Memory B cell (primary cell): Measurements from ENCODE around the gene MEIKIN.

ENCODE experiments used
- ATAC-seq: fragments of 150-1000 bp; cut with Tn5 transposase; 2 replicates; pipeline ENCODE4 v1.10.0; 2021; ENCODE audit warnings: low read depth, mild to moderate bottlenecking, moderate library complexity
- DNase-seq, 2 donors: peaks; one replicate each; pipeline ENCODE4 v3.0.0; 2022; ENCODE audit warnings: low spot score in 2 of 2
- H3K27ac Mint-ChIP-seq: one replicate; pipeline ENCODE4 v1.8.0; 2022; ENCODE audit warnings: mild to moderate bottlenecking, moderate library complexity, mixed read lengths
- H3K27me3 Mint-ChIP-seq: one replicate; pipeline ENCODE4 v1.8.0; 2022; ENCODE audit warnings: mixed read lengths
- H3K36me3 Mint-ChIP-seq: one replicate; pipeline ENCODE4 v1.8.0; 2022; ENCODE audit warnings: mild to moderate bottlenecking, mixed read lengths
- H3K4me1 Mint-ChIP-seq: one replicate; pipeline ENCODE4 v1.8.0; 2022; ENCODE audit warnings: mixed read lengths
- H3K4me3 Mint-ChIP-seq: one replicate; pipeline ENCODE4 v1.8.0; 2022; ENCODE audit warnings: mild to moderate bottlenecking, moderate library complexity, mixed read lengths
- H3K9me3 Mint-ChIP-seq: one replicate; pipeline ENCODE4 v1.8.0; 2022; ENCODE audit warnings: mixed read lengths

The MEIKIN gene

GRCh38 chr5:131957721-131958441, 12.4 kb upstream of the MEIKIN start:
- Mint-ChIP-seq H3K36me3 (no peaks in the 10 kb centered on the region), H3K4me3 (no peak overlapping the region), H3K27me3 (peaks cover 5% of the 10 kb centered on the region), H3K4me1 (no peaks in the 10 kb centered on the region), H3K27ac (no peak overlapping the region), H3K9me3 (no peaks in the 10 kb centered on the region)
- no peak for ATAC-seq
- DNase-seq: no peak

DNA sequence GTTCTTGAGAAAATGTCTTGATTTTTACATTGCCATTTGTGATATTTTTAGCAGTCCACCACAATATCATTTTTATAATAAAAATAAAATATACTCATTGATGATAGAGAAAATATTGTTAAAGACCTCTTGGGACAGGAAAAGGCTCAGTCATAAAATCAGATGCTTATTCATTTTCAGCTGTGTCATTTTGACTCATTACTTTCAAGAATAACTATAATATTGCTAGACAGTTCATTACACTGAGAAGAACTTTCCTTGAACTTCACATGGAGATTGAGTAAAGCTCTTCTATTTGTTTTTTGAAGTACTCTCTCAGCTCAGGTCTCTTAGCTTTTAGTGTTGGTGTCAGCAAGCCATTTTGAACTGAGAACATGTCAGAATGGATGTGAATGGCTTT, 8.5 kb upstream of the MEIKIN start:
- no peak for DNase-seq
- no peak overlapping the region for H3K27ac Mint-ChIP-seq
- no peak for ATAC-seq
- no peaks in the 10 kb centered on the region for H3K36me3 Mint-ChIP-seq
- no peaks in the 10 kb centered on the region for H3K4me1 Mint-ChIP-seq
- no peaks in the 10 kb centered on the region for H3K9me3 Mint-ChIP-seq
- H3K27me3 Mint-ChIP-seq: peaks cover 9% of the 10 kb centered on the region
- no peak overlapping the region for H3K4me3 Mint-ChIP-seq

- no peaks in the 10 kb centered on the region for H3K9me3 Mint-ChIP-seq
- ATAC-seq (no peak), DNase-seq (no peak)
- H3K27ac Mint-ChIP-seq: no peak overlapping the region
- H3K36me3 Mint-ChIP-seq: no peaks in the 10 kb centered on the region
- no peaks in the 10 kb centered on the region for H3K4me1 Mint-ChIP-seq
- H3K4me3 Mint-ChIP-seq: no peak overlapping the region
- H3K27me3 Mint-ChIP-seq: peaks cover 10% of the 10 kb centered on the region
These were observed 6.9 kb upstream of the MEIKIN start for GRCh38 chr5:131952301-131952857.

GRCh38 chr5:131950706-131951105, 5.2 kb upstream of the MEIKIN start:
- no peak for DNase-seq
- Mint-ChIP-seq H3K27ac (no peak overlapping the region), H3K4me3 (no peak overlapping the region), H3K9me3 (no peaks in the 10 kb centered on the region), H3K27me3 (peaks cover 10% of the 10 kb centered on the region), H3K36me3 (peaks cover 2% of the 10 kb centered on the region), H3K4me1 (no peaks in the 10 kb centered on the region)
- ATAC-seq: no peak

DNA sequence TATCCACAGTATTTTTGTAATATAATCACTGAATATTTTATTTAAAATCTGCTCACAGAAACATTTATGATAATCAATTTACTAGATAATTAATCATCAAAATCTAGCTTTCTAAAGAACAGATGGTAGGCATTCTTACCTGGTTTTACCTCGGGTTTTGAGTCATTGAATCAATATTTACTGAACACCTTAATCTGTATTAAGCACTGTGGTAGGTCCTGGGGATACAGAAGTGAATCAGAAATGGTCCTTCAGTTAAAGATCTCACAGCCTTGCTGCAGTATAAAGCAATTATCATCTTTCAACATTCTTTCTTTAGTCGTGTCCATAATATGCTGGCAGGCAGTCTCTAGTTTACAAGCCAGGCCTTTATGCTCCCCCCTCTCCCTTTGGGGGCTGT, 2.0 kb upstream of the MEIKIN start:
- Mint-ChIP-seq H3K36me3 (peaks cover 2% of the 10 kb centered on the region), H3K9me3 (no peaks in the 10 kb centered on the region), H3K27me3 (peaks cover 5% of the 10 kb centered on the region), H3K4me1 (no peaks in the 10 kb centered on the region), H3K4me3 (no peak overlapping the region), H3K27ac (no peak overlapping the region)
- DNase-seq (no peak), ATAC-seq (no peak)

DNA sequence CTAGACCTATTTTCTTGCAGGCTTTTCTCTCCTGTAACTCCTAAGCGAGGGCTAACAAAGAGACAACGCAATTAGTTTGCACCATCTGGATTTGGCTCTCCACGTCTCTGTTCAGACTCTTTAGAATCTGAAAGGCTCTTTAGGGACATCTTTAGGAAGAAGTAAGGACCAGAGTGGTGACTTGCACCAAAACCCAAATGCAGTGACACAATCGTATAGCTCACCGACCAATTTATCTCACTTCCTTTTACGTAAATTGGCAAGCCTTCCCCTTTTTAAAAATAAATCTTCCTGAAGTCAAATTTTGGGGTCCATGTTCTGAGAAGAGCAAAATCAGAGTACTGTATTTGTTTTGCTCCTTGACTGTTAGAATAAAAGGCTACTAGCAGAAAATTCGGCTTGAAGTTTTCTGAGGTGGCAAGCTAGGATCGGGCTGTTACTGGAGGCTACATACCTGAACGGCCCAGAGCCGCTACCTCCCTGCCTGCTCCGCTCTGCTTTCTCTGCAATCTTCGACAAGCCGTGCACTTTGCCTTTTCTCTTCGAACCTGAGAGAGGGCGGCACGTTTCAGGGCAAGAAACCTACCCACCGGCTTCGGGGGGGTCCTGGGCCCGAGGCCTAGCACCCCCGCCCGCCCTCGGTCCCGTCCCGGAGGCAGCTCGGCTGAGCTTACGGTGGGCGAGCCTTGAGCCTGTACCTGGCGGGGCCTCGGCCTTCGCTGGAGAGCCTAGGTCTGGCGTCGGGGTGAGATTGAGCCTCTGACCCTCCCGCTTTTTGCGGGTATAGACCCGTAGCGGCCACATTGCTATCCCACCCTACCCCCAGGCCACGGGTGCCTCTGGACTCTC, 537 bp downstream of the MEIKIN start:
- ATAC-seq (peak; percentile 22), DNase-seq (no peak)
- Mint-ChIP-seq H3K36me3 (peaks cover 4% of the 10 kb centered on the region), H3K9me3 (peaks cover 1% of the 10 kb centered on the region), H3K4me1 (no peaks in the 10 kb centered on the region), H3K27me3 (peaks cover 10% of the 10 kb centered on the region), H3K4me3 (no peak overlapping the region), H3K27ac (no peak overlapping the region)

- ATAC-seq: no peak
- Mint-ChIP-seq H3K9me3 (peaks cover 1% of the 10 kb centered on the region), H3K36me3 (peaks cover 4% of the 10 kb centered on the region), H3K27me3 (peaks cover 6% of the 10 kb centered on the region), H3K27ac (no peak overlapping the region), H3K4me3 (no peak overlapping the region), H3K4me1 (no peaks in the 10 kb centered on the region)
- no peak for DNase-seq
These were observed 1.5 kb downstream of the MEIKIN start for GRCh38 chr5:131943916-131944315.

DNA sequence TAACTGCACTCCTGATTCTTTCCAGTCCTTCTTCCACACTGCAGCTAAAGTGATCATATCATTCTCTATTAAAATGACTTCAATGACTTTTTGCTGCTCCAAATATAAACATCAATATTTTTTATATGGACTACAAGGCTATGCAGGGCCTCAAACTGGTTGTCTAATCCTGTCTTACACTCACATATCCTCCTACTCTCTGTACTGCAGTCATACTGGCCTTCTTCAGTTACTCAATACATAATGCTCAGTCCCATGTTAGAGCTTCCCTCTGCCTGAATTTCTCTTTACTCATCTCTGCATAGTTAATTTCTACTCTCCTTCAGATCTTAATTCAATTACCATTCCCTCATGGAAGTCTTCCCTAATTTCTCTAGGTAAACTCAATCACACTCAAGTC, 3.4 kb downstream of the MEIKIN start:
- Mint-ChIP-seq H3K4me1 (no peaks in the 10 kb centered on the region), H3K27ac (no peak overlapping the region)
- ATAC-seq: no peak

GRCh38 chr5:131939690-131940345, 5.6 kb downstream of the MEIKIN start:
- Mint-ChIP-seq H3K4me3 (no peak overlapping the region), H3K27ac (no peak overlapping the region), H3K9me3 (peaks cover 1% of the 10 kb centered on the region), H3K4me1 (no peaks in the 10 kb centered on the region), H3K27me3 (peaks cover 9% of the 10 kb centered on the region), H3K36me3 (peaks cover 2% of the 10 kb centered on the region)
- ATAC-seq (no peak), DNase-seq (no peak)

More for the DNA sequence above, 3.4 kb downstream of the MEIKIN start:
- no peak overlapping the region for H3K4me3 Mint-ChIP-seq
- H3K27me3 Mint-ChIP-seq: peaks cover 5% of the 10 kb centered on the region
- DNase-seq: no peak
- H3K9me3 Mint-ChIP-seq: peaks cover 1% of the 10 kb centered on the region
- peaks cover 4% of the 10 kb centered on the region for H3K36me3 Mint-ChIP-seq

DNA sequence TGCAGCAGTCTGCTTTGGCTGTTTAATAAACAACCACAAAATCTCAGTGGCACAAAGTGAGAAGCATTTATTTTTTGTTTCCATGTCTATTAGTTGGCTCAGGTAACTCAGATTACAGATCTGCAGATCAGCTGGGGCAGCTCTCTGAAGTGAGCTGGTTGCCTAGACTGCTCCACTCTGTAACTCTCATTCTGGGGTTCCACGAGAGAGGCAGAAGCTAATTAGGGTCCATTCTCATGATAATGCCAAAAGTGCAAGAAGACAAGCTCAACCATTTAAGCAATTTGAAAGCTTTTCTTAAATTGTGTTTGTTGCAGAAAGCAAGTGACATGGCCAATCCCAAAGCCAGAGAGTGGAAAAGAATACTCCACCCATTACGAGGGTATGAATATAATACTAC, 13.2 kb downstream of the MEIKIN start:
- no peak overlapping the region for H3K4me3 Mint-ChIP-seq

GRCh38 chr5:131928957-131929356, 16.5 kb downstream of the MEIKIN start:
- DNase-seq: no peak

More for the DNA sequence above, 13.2 kb downstream of the MEIKIN start:
- no peaks in the 10 kb centered on the region for H3K4me1 Mint-ChIP-seq
- peaks cover 11% of the 10 kb centered on the region for H3K9me3 Mint-ChIP-seq
- peaks cover 7% of the 10 kb centered on the region for H3K36me3 Mint-ChIP-seq
- no peak for ATAC-seq
- no peak for DNase-seq
- H3K27me3 Mint-ChIP-seq: peaks cover 6% of the 10 kb centered on the region
- no peak overlapping the region for H3K27ac Mint-ChIP-seq

DNA sequence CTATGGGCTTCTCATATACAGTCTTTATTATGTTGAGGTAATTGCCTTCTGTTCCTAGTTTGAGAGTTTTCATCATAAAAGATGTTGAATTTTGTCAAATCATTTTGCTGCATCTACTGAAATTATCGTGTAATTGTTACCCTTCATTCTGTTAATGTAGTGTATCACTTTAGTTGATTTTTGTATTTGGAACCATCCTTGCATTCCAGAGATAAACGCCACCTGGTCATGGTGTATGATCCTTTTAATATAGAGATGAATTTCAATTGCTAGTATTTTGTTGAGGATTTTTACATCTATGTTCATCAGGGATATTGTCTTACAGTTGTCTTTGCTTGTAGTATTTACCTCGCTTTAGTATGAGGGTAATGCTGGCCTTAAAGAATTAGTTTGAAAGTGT, 19.3 kb downstream of the MEIKIN start:
- Mint-ChIP-seq H3K36me3 (peaks cover 15% of the 10 kb centered on the region), H3K27ac (no peak overlapping the region), H3K27me3 (no peaks in the 10 kb centered on the region), H3K9me3 (peaks cover 21% of the 10 kb centered on the region), H3K4me1 (no peaks in the 10 kb centered on the region), H3K4me3 (no peak overlapping the region)
- DNase-seq: no peak
- ATAC-seq: no peak

More at GRCh38 chr5:131928957-131929356, 16.5 kb downstream of the MEIKIN start:
- H3K36me3 Mint-ChIP-seq: peaks cover 15% of the 10 kb centered on the region
- H3K4me3 Mint-ChIP-seq: no peak overlapping the region
- no peak for ATAC-seq
- no peak overlapping the region for H3K27ac Mint-ChIP-seq
- H3K4me1 Mint-ChIP-seq: no peaks in the 10 kb centered on the region
- peaks cover 2% of the 10 kb centered on the region for H3K27me3 Mint-ChIP-seq
- H3K9me3 Mint-ChIP-seq: peaks cover 21% of the 10 kb centered on the region

- Mint-ChIP-seq H3K27ac (no peak overlapping the region), H3K4me1 (no peaks in the 10 kb centered on the region), H3K36me3 (no peaks in the 10 kb centered on the region), H3K9me3 (no peaks in the 10 kb centered on the region), H3K27me3 (peaks cover 5% of the 10 kb centered on the region), H3K4me3 (no peak overlapping the region)
- ATAC-seq (no peak), DNase-seq (no peak)
These were observed 29.0 kb downstream of the MEIKIN start for GRCh38 chr5:131916481-131916880.

DNA sequence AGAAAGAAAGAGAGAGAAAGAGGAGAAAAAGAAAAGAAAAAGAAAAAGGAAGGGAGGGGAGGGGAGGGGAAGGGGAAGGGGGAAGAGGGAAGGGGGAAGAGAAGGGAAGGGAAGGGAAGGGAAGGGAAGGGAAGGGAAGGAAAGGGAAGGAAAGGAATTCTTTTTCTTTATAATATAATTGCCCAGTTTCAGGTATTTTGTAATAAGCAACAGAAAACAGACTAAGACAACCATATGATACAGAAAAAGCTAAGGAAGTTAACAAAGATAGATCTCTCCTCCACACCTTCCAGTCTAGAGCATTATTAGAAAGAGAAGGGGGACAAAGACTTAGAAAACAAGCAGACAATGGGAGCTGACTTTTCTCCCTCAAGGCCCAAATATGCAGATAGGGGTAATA, 31.0 kb downstream of the MEIKIN start:
- Mint-ChIP-seq H3K27me3 (peaks cover 5% of the 10 kb centered on the region), H3K9me3 (no peaks in the 10 kb centered on the region), H3K4me3 (no peak overlapping the region), H3K4me1 (no peaks in the 10 kb centered on the region), H3K36me3 (no peaks in the 10 kb centered on the region), H3K27ac (no peak overlapping the region)
- no peak for DNase-seq
- ATAC-seq: no peak
